Measurements from ENCODE around the gene PRSS8.

PRSS8 gene

GRCh38 chr16:31083081-31083480 is 52.4 kb downstream of the PRSS8 start:
- DNase-seq, result no peak

- DNase-seq, result no peak
Measured at GRCh38 chr16:31082368-31083045, 53.0 kb downstream of the PRSS8 start.

Measured in right kidney (tissue), 1 donor.